Gastrocnemius medialis (tissue), 4 donors: ENCODE data around the gene CACNB4.

Source experiments
- POLR2A ChIP-seq, 2 donors: fragments of 450-650 bp; IDR thresholded peaks; one replicate each; pipeline ENCODE4 v1.6.1; 2017; ENCODE audit warnings: antibody characterized with exemption in 2 of 2, mild to moderate bottlenecking in 2 of 2, moderate library complexity in 2 of 2
- TF ChIP-seq, protein P1 (sequence below), 5 experiments: fragments of 450-650 bp in 3 of 5; fragments of 200-600 bp in 2 of 5; sonication (generic) in 2 of 5; IDR thresholded peaks in 4 of 5; conservative IDR thresholded peaks in 1 of 5; 1 replicate in 4 of 5; 2 replicates in 1 of 5; pipeline ENCODE4 v1.5.1; 2016 to 2019; ENCODE audit warnings: antibody characterized with exemption in 5 of 5, mild to moderate bottlenecking in 3 of 5, moderate library complexity in 3 of 5

DNA sequence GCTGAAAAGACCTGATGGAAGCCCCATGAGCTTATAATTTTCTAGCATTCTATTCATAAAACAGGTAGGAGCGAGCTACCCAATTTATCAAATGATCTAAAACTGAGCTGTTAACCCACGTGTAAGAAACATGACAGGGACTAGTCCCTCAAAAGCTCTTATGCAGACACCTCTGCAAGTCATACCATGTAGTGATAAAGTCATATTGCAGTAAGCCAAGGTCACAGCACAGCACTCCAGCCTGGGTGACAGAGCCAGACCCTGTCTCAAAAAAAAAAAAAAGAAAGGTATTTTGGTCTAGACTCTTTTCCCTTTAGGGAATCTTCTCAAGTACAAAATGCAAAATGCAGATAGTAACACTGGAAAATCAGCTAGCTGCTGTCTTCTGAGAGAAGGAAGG, 211.7 kb downstream of the CACNB4 start:
- TF ChIP-seq, protein P1, sequence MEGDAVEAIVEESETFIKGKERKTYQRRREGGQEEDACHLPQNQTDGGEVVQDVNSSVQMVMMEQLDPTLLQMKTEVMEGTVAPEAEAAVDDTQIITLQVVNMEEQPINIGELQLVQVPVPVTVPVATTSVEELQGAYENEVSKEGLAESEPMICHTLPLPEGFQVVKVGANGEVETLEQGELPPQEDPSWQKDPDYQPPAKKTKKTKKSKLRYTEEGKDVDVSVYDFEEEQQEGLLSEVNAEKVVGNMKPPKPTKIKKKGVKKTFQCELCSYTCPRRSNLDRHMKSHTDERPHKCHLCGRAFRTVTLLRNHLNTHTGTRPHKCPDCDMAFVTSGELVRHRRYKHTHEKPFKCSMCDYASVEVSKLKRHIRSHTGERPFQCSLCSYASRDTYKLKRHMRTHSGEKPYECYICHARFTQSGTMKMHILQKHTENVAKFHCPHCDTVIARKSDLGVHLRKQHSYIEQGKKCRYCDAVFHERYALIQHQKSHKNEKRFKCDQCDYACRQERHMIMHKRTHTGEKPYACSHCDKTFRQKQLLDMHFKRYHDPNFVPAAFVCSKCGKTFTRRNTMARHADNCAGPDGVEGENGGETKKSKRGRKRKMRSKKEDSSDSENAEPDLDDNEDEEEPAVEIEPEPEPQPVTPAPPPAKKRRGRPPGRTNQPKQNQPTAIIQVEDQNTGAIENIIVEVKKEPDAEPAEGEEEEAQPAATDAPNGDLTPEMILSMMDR (IDR thresholded peaks at IDR 0.05 in 4 of 5, conservative IDR thresholded peaks at IDR 0.05 in 1 of 5): no peak
- TF ChIP-seq POLR2A (IDR thresholded peaks at IDR 0.05): no peak
